GM12864 (cell line): ENCODE measurements around the gene PCDHA4.
"Not testable (repeated sequence)": the region's sequence is repeated elsewhere in the genome, so short reads cannot be mapped to it uniquely, and the experiment has no call there.

Experiments used
- DNase-seq: peaks from one replicate; pipeline ENCODE4 v3.0.0-alpha.2; 2011; ENCODE audit warnings: low read depth
- H3K4me3 ChIP-seq: 2 replicates; pipeline ENCODE4 v1.5.1; 2011; ENCODE audit warnings: mild to moderate bottlenecking, low read depth, low read length, control low read depth
- TF ChIP-seq, protein P1 (sequence below): IDR thresholded peaks from 2 replicates; pipeline ENCODE4 v1.5.1; 2011; ENCODE audit warnings: low read depth, mild to moderate bottlenecking, moderate library complexity, low read length, control low read depth, inconsistent platforms; ENCODE audit errors: missing control alignments

The PCDHA4 gene

DNA sequence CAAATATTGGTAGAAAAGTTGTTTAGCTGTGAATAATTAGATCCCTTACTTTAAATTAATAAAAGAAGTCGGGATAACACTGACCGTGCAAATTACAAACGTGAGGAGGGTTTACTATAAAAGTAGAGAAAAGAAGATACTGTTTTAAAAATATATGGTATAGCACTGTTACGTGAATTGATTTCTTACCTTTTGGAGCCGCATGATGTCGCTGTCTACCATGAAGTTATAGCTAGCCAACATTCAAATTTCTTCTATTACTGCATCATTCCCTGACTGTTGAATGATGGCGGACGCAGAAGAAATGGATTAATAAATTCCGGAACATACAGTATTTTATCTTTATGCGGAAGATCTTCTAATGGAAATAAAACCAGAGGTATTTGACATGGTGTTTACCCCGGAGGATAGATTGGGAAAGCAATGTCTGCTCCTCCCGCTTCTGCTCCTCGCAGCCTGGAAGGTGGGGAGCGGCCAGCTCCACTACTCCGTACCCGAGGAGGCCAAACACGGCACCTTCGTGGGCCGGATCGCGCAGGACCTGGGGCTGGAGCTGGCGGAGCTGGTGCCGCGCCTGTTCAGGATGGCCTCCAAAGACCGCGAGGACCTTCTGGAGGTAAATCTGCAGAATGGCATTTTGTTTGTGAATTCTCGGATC lies 21.0 kb downstream of the PCDHA4 start, which contains the start of gene PCDHA6:
Gene PCDHA6, plus strand, starts transcription at position 257 of the 658 bp plus-strand sequence. Its CDS starts 132 bp downstream, at position 389.
- no peak within 1 kb of the TSS for H3K4me3 ChIP-seq
- DNase-seq: no peak
- TF ChIP-seq, protein P1, sequence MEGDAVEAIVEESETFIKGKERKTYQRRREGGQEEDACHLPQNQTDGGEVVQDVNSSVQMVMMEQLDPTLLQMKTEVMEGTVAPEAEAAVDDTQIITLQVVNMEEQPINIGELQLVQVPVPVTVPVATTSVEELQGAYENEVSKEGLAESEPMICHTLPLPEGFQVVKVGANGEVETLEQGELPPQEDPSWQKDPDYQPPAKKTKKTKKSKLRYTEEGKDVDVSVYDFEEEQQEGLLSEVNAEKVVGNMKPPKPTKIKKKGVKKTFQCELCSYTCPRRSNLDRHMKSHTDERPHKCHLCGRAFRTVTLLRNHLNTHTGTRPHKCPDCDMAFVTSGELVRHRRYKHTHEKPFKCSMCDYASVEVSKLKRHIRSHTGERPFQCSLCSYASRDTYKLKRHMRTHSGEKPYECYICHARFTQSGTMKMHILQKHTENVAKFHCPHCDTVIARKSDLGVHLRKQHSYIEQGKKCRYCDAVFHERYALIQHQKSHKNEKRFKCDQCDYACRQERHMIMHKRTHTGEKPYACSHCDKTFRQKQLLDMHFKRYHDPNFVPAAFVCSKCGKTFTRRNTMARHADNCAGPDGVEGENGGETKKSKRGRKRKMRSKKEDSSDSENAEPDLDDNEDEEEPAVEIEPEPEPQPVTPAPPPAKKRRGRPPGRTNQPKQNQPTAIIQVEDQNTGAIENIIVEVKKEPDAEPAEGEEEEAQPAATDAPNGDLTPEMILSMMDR: no peak

DNA sequence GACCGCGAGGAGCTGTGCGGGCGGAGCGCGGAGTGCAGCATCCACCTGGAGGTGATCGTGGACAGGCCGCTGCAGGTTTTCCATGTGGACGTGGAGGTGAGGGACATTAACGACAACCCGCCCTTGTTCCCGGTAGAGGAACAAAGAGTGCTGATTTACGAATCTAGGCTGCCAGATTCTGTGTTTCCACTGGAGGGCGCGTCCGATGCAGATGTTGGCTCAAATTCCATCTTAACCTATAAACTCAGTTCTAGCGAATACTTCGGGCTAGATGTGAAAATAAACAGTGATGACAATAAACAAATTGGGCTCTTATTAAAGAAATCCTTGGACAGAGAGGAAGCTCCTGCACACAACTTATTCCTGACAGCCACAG lies 21.5 kb downstream of the PCDHA4 start:
- TF ChIP-seq, protein P1: no peak

DNA sequence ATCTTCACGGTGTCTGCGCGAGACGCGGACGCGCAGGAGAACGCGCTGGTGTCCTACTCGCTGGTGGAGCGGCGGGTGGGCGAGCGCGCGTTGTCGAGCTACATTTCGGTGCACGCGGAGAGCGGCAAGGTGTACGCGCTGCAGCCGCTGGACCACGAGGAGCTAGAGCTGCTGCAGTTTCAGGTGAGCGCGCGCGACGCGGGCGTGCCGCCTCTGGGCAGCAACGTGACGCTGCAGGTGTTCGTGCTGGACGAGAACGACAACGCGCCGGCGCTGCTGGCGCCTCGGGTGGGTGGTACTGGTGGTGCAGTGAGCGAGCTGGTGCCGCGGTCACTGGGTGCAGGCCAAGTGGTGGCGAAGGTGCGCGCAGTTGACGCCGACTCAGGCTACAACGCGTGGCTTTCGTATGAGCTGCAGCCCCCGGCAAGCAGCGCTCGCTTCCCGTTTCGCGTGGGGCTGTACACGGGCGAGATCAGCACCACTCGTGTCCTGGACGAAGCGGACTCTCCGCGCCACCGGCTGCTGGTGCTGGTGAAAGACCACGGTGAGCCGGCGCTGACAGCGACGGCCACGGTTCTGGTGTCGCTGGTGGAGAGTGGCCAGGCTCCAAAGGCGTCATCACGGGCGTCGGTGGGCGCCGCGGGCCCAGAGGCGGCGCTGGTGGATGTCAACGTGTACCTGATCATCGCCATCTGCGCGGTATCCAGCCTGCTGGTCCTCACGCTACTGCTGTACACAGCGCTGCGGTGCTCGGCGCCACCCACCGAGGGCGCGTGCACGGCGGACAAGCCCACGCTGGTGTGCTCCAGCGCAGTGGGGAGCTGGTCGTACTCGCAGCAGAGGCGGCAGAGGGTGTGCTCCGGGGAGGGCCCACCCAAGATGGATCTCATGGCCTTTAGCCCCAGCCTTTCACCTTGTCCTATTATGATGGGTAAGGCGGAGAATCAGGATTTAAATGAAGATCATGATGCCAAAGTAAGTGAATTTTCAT lies 22.9 kb downstream of the PCDHA4 start:
- not testable (repeated sequence) for DNase-seq, H3K4me3 ChIP-seq

More for the DNA sequence above, 21.5 kb downstream of the PCDHA4 start:
- DNase-seq: no peak
- no peak overlapping the region for H3K4me3 ChIP-seq

DNA sequence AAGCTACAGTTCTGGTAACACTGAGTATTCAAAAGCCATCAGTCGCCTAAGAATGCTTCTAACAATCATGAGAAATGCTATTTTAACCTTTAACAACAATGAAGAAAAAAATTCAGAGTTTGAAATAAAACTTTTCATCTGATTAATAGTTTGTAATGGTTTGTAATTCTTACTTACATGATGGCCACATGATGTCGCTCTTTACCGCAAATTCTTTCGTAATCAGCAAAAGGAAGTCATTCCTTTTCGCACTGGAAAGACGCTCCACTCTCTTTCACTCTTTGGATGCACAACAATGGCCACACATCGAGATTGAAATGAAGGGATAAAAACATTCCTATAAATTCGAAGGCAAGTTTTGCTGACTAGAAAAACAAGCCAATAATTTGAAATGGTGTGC lies 27.1 kb downstream of the PCDHA4 start, which contains the start of gene PCDHA7:
Gene PCDHA7, plus strand, starts transcription at position 277 of the 400 bp plus-strand sequence. Its CDS starts 115 bp downstream, at position 392.
- H3K4me3 ChIP-seq: no peak within 1 kb of the TSS
- DNase-seq: no peak

DNA sequence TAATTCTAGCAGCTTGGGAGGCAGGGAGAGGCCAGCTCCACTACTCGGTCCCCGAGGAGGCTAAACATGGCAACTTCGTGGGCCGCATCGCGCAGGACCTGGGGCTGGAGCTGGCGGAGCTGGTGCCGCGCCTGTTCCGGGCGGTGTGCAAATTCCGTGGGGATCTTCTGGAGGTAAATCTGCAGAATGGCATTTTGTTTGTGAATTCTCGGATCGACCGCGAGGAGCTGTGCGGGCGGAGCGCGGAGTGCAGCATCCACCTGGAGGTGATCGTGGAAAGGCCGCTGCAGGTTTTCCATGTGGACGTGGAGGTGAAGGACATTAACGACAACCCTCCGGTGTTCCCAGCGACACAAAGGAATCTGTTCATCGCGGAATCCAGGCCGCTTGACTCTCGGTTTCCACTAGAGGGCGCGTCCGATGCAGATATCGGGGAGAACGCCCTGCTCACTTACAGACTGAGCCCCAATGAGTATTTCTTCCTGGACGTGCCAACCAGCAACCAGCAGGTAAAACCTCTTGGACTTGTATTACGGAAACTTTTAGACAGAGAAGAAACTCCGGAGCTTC lies 27.7 kb downstream of the PCDHA4 start:
- not testable (repeated sequence) for DNase-seq, H3K4me3 ChIP-seq

More for the DNA sequence above, 27.1 kb downstream of the PCDHA4 start, which contains the start of gene PCDHA7:
- TF ChIP-seq, protein P1: no peak

DNA sequence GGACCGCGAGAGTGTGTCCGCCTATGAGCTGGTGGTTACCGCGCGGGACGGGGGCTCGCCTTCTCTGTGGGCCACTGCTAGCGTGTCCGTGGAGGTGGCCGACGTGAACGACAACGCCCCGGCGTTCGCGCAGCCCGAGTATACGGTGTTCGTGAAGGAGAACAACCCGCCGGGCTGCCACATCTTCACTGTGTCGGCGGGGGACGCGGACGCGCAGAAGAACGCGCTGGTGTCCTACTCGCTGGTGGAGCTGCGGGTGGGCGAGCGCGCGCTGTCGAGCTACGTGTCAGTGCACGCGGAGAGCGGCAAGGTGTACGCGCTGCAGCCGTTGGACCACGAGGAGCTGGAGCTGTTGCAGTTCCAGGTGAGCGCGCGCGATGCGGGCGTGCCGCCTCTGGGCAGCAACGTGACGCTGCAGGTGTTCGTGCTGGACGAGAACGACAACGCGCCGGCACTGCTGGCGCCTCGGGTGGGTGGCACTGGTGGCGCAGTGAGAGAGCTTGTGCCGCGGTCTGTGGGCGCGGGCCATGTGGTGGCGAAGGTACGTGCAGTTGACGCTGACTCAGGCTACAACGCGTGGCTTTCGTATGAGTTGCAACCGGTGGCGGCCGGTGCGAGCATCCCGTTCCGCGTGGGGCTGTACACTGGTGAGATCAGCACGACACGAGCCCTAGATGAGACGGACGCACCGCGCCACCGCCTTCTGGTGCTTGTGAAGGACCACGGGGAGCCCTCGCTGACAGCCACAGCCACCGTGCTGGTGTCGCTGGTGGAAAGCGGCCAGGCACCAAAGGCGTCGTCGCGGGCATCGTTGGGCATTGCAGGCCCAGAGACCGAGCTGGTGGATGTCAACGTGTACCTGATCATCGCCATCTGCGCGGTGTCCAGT lies 29.0 kb downstream of the PCDHA4 start:
- TF ChIP-seq, protein P1: no peak
- no peak overlapping the region for H3K4me3 ChIP-seq

More for the DNA sequence above, 29.0 kb downstream of the PCDHA4 start:
- DNase-seq: no peak
